ENCODE results near the gene FOXO6.

Gene FOXO6

GRCh38 chr1:41347276-41347675 lies 14.0 kb upstream of the FOXO6 start:
- TF ChIP-seq FOXK2 (IDR thresholded peaks at IDR 0.05) (no peak), CTBP1 (IDR thresholded peaks at IDR 0.05; ENCODE audit: borderline replicate concordance) (no peak), SP1 (IDR thresholded peaks at IDR 0.05) (no peak), BHLHE40 (IDR thresholded peaks at IDR 0.05; ENCODE audit: borderline replicate concordance) (no peak), LEF1 (IDR thresholded peaks at IDR 0.05; ENCODE audit: borderline replicate concordance) (no peak), ELF4 (IDR thresholded peaks at IDR 0.05) (no peak), TARDBP (IDR thresholded peaks at IDR 0.05) (no peak)
- DNase-seq (ENCODE audit: extremely low spot score) = no peak
- CTCF ChIA-PET = no interaction called here
- POLR2A ChIA-PET = no interaction called here

DNA sequence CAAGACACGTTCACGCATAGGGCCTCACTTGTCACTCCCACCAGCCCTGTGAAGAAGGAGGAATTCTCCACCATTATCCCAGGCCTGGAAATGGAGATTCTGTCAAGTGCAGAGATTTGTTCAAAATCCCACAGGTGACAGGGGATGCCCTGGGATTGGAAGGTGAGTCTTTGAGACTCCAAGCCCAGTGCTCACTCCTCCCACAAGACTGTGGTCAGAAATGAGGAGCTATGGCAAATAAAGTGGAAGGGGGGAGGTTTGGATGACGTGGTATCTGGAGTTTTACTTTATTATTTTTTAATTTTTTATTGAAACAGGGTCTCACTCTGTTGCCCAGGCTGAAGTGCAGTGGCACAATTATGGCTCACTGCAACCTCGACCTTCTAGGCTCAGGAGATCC lies 12.8 kb upstream of the FOXO6 start:
- POLR2A ChIA-PET = no interaction called here
- CTCF ChIA-PET = no interaction called here
- DNase-seq (ENCODE audit: extremely low spot score) = no peak
- no peak for TF ChIP-seq TARDBP (IDR thresholded peaks at IDR 0.05)
- TF ChIP-seq SP1 (IDR thresholded peaks at IDR 0.05) = no peak
- TF ChIP-seq FOXK2 (IDR thresholded peaks at IDR 0.05) = no peak
- no peak for TF ChIP-seq FOXA1 (IDR thresholded peaks at IDR 0.05)
- TF ChIP-seq ELF4 (IDR thresholded peaks at IDR 0.05) = no peak
- no peak for TF ChIP-seq ARNT (IDR thresholded peaks at IDR 0.05)
- TF ChIP-seq LEF1 (IDR thresholded peaks at IDR 0.05; ENCODE audit: borderline replicate concordance) = no peak
- no peak for TF ChIP-seq HDGF (IDR thresholded peaks at IDR 0.05; ENCODE audit: borderline replicate concordance)
- no peak for TF ChIP-seq SUZ12 (IDR thresholded peaks at IDR 0.05)
- no peak for TF ChIP-seq PKNOX1 (IDR thresholded peaks at IDR 0.05)
- TF ChIP-seq FOXM1 (IDR thresholded peaks at IDR 0.05; ENCODE audit: borderline replicate concordance) = no peak
- no peak for TF ChIP-seq L3MBTL2 (conservative IDR thresholded peaks at IDR 0.05)
- TF ChIP-seq BHLHE40 (IDR thresholded peaks at IDR 0.05; ENCODE audit: borderline replicate concordance) = no peak
- TF ChIP-seq NFRKB (IDR thresholded peaks at IDR 0.05) = no peak

DNA sequence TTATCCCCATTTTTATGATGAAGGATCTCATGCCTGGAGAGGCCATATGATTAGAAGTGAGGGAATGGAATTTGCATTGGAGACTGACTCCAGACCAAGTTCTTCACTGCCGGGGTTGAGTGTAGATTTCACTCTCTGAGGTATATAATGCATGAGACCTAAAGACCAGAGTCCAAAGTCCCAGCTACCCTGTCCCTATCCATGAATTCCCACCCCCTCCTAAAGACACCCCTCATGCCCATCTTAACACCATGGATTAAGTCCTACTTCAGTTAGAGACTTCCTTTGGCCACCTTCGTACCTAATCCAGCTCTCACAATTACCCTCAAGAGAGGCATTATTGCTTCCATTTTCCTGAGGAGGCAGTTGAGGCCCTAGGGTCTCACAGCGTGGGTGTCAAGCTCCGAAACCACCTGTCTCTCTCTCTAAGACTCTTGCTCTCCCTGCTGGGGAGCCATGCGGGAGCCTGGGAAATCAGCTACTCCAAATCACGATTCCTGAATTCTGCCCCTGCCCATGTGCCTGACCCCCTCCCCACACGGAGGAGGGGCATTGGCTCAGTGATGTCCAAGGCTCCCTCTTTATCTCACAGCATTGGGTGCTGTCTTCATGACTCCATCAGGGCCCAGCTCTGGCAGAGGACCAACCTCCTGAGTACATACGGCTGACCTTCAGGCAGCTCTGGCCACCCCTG lies 11.7 kb upstream of the FOXO6 start:
- DNase-seq (ENCODE audit: extremely low spot score) = no peak
- CTCF ChIA-PET = interaction anchor here (1.0 kb wide), 1 partner anchor 84 kb away, joined by 3 read pairs; no protein-coding TSS in a partner anchor
- POLR2A ChIA-PET = no interaction called here
- TF ChIP-seq BHLHE40 (IDR thresholded peaks at IDR 0.05; ENCODE audit: borderline replicate concordance) (no peak), LEF1 (IDR thresholded peaks at IDR 0.05; ENCODE audit: borderline replicate concordance) (no peak), CTBP1 (IDR thresholded peaks at IDR 0.05; ENCODE audit: borderline replicate concordance) (no peak), TARDBP (IDR thresholded peaks at IDR 0.05) (no peak), FOXM1 (IDR thresholded peaks at IDR 0.05; ENCODE audit: borderline replicate concordance) (no peak), ARNT (IDR thresholded peaks at IDR 0.05) (no peak), SP1 (IDR thresholded peaks at IDR 0.05) (no peak), PKNOX1 (IDR thresholded peaks at IDR 0.05) (no peak)

GRCh38 chr1:41350055-41350378 lies 11.2 kb upstream of the FOXO6 start:
- ChIA-PET CTCF (interaction anchor here (1.0 kb wide), 1 partner anchor 84 kb away, joined by 3 read pairs; no protein-coding TSS in a partner anchor), POLR2A (no interaction called here)
- TF ChIP-seq NFRKB (IDR thresholded peaks at IDR 0.05) (no peak), HDGF (IDR thresholded peaks at IDR 0.05; ENCODE audit: borderline replicate concordance) (no peak), FOXA1 (IDR thresholded peaks at IDR 0.05) (no peak), ARNT (IDR thresholded peaks at IDR 0.05) (no peak), SUZ12 (IDR thresholded peaks at IDR 0.05) (no peak), LEF1 (IDR thresholded peaks at IDR 0.05; ENCODE audit: borderline replicate concordance) (no peak), ELF4 (IDR thresholded peaks at IDR 0.05) (no peak), TARDBP (IDR thresholded peaks at IDR 0.05) (no peak), PKNOX1 (IDR thresholded peaks at IDR 0.05) (no peak), FOXK2 (IDR thresholded peaks at IDR 0.05) (no peak), BHLHE40 (IDR thresholded peaks at IDR 0.05; ENCODE audit: borderline replicate concordance) (no peak), SP1 (IDR thresholded peaks at IDR 0.05) (no peak), CTBP1 (IDR thresholded peaks at IDR 0.05; ENCODE audit: borderline replicate concordance) (no peak), L3MBTL2 (conservative IDR thresholded peaks at IDR 0.05) (no peak), ZNF384 (IDR thresholded peaks at IDR 0.05) (no peak)
- DNase-seq (ENCODE audit: extremely low spot score) = no peak

- ChIA-PET POLR2A (interaction anchor here (0.9 kb wide), 1 partner anchor 9 kb away, joined by 3 read pairs; no protein-coding TSS in a partner anchor), CTCF (no interaction called here)
- DNase-seq (ENCODE audit: extremely low spot score) = no peak
- TF ChIP-seq ARNT (IDR thresholded peaks at IDR 0.05) (no peak), BHLHE40 (IDR thresholded peaks at IDR 0.05; ENCODE audit: borderline replicate concordance) (no peak), SUZ12 (IDR thresholded peaks at IDR 0.05) (no peak), LEF1 (IDR thresholded peaks at IDR 0.05; ENCODE audit: borderline replicate concordance) (no peak), NFRKB (IDR thresholded peaks at IDR 0.05) (no peak), ZNF384 (IDR thresholded peaks at IDR 0.05) (no peak), FOXK2 (IDR thresholded peaks at IDR 0.05) (no peak), FOXM1 (IDR thresholded peaks at IDR 0.05; ENCODE audit: borderline replicate concordance) (no peak), PKNOX1 (IDR thresholded peaks at IDR 0.05) (no peak), L3MBTL2 (conservative IDR thresholded peaks at IDR 0.05) (no peak), FOXA1 (IDR thresholded peaks at IDR 0.05) (no peak), TARDBP (IDR thresholded peaks at IDR 0.05) (no peak), ELF4 (IDR thresholded peaks at IDR 0.05) (no peak), HDGF (IDR thresholded peaks at IDR 0.05; ENCODE audit: borderline replicate concordance) (no peak), CTBP1 (IDR thresholded peaks at IDR 0.05; ENCODE audit: borderline replicate concordance) (no peak), SP1 (IDR thresholded peaks at IDR 0.05) (no peak)
Observed at GRCh38 chr1:41351262-41352151, 9.7 kb upstream of the FOXO6 start.

Measured in HEK293T (cell line).